Retinal pigment epithelial cell (primary cell): Measurements from ENCODE around the gene WWOX.

Experiments used
- DNase-seq: peaks from one replicate; pipeline ENCODE4 v3.0.0-alpha.2; 2010; ENCODE audit warnings: low read depth
- H3K4me3 ChIP-seq: 2 replicates; pipeline ENCODE4 v1.5.1; 2011; ENCODE audit warnings: mild to moderate bottlenecking, low read length, control low read depth, moderate library complexity
- TF ChIP-seq, protein P1 (sequence below): conservative IDR thresholded peaks from 2 replicates; pipeline ENCODE4 v1.5.1; 2011; ENCODE audit warnings: low read depth, low read length, control low read depth, inconsistent platforms

The WWOX gene

DNA sequence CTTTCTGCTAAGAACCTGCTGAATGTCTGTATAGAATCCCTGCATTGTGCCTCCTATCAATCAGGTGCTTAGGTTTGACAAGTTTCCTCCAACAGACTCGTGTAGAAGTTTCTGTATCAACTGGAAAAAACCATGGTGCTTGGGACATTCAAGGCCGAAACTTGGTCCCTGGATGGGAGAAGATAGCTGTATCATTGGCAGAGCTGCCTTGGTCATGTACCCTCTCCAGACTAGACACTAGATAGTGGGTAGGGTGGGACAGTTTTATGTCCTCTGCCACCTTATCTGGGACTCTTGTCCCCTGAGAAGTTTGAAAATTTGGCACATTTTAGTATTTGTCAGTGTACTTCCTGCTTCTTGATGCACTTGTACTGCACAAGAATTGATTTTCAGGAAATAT, 520.8 kb downstream of the WWOX start:
- TF ChIP-seq, protein P1, sequence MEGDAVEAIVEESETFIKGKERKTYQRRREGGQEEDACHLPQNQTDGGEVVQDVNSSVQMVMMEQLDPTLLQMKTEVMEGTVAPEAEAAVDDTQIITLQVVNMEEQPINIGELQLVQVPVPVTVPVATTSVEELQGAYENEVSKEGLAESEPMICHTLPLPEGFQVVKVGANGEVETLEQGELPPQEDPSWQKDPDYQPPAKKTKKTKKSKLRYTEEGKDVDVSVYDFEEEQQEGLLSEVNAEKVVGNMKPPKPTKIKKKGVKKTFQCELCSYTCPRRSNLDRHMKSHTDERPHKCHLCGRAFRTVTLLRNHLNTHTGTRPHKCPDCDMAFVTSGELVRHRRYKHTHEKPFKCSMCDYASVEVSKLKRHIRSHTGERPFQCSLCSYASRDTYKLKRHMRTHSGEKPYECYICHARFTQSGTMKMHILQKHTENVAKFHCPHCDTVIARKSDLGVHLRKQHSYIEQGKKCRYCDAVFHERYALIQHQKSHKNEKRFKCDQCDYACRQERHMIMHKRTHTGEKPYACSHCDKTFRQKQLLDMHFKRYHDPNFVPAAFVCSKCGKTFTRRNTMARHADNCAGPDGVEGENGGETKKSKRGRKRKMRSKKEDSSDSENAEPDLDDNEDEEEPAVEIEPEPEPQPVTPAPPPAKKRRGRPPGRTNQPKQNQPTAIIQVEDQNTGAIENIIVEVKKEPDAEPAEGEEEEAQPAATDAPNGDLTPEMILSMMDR: no peak
- DNase-seq: no peak
- H3K4me3 ChIP-seq: no peak overlapping the region

DNA sequence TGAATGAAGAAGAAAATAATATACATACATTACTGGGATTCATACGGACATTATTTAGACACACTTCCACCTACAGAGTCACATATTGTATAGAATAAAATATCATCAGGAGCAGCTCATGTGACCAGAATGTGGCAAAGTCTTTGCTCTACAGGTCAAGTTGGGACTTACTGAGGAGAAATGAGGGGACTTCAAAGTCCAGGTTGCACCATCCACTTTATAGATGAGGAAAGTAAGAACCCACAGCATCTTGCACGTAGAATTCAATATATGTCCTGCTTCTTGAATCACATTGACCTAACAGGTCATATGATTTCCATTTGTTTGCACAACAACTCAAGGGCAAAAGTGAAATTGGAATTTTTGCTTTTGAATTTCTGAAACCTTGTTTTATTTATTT, 524.3 kb downstream of the WWOX start:
- no peak overlapping the region for H3K4me3 ChIP-seq
- TF ChIP-seq, protein P1: no peak
- no peak for DNase-seq

DNA sequence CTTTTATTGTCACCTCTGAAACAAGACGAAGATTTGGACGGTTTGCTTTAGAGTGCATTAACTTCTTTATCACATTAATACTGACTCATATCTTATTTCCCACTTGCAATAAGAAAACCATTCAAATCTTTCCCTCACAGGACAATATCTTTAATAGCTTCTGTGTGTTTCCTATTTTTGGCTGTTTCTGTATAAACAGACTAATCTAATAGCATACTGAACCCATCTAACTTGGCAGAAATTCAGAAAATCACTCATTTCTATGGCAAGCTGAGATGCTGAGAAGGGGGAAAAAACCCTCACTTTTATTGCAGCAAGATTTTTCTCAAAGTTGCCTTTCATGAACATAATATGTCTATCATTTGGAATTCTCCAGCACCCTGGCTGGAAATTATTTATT, 524.9 kb downstream of the WWOX start:
- no peak overlapping the region for H3K4me3 ChIP-seq
- DNase-seq: no peak
- TF ChIP-seq, protein P1: no peak

DNA sequence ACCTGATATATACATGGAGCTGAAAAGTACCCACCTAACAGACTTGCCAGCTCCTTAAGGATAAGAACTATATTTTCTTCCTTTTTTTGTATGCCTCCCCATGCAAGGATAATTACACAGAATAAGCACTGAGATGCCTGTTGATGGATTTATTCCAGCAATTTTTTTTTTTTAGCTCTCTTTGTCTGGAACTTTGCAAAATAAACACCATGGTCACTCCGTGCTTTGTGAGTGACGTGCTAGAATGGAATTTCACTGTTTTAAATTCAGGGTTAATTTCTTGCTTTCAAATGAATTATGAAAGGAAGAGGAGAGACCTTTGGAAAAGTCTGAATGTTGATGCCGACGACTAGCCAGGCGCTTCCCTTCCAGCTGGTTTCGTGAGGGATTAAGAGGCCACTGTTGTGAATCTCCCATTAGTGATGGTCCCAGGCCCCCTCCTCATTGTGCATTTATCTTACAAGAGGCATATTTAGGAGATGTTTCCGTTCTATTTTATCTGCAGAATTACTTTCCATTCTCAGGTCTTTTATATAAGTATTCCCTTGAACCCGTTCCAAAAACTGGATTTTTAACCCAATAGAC, 529.1 kb downstream of the WWOX start:
- no peak for DNase-seq
- TF ChIP-seq, protein P1: no peak
- no peak overlapping the region for H3K4me3 ChIP-seq

DNA sequence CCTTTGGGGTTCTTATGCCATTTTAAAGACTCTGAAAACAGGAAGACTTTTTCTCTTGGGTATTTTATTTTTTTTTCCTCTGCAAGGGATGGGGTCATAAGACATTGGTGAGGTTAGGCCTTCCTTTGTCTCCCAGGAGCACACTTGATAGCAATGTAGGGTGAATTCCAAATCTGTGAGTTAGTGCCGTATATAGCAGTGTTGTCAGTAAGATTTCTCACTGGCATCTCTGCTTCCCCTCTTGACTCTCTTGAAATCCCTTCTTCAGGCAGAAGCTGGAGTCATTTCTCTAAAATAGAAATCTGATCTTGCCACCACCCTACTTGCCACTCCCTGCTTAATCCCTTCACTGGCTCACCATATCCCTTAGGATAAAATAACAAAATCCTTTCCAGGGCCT, 529.7 kb downstream of the WWOX start:
- TF ChIP-seq, protein P1: no peak
- DNase-seq: no peak

DNA sequence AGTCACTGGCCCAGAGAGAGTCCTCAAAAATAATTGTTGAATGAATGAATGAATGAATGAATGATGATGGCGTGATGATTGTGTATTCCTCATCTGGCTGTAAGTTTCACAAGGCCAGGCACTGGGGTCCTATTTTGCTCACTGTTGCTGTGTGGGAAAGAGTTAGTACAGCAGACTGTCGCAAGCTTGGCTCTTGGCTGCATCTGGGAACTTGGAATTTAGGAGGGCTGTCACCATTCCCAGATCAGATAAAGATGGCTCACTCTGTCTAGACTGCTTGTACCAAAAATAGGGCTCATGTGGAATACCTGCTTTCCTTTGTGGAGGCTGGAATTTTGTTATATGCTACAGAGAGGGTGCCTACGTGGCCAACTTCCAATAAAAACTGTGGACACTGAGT, 530.6 kb downstream of the WWOX start:
- TF ChIP-seq, protein P1: no peak
- no peak overlapping the region for H3K4me3 ChIP-seq
- DNase-seq: no peak

More for the DNA sequence above, 529.7 kb downstream of the WWOX start:
- H3K4me3 ChIP-seq: no peak overlapping the region

DNA sequence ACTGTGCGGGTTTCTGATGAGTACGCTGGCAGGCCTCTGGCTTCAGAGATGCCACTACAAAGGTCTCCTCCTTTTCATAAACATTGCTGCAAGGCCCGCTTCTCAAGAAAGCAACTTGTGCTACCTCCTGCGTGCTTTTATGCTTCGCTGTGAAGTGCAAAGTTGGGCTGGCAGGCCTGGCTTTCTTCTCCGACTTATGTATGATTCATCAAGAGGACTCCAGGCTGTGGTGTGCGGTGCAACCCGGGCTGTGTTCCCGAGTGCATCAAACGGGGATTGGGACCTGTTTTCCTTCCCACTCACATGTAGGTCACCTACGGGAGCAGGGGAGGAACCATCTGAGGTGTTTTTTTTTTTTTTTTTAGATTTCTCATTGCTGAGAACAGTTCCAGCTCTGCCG, 534.1 kb downstream of the WWOX start:
- no peak for DNase-seq
- no peak overlapping the region for H3K4me3 ChIP-seq
- TF ChIP-seq, protein P1: no peak
